Body of pancreas (tissue), 4 donors: Measurements from ENCODE around the gene SNRNP200.

Experiments used
- CTCF ChIP-seq, 7 experiments: fragments of 450-650 bp in 4 of 7; fragments of 200-600 bp in 3 of 7; sonication (generic) in 3 of 7; IDR thresholded peaks; one replicate each; pipeline ENCODE4 v1.5.1; 2016 to 2019; ENCODE audit warnings: antibody characterized with exemption in 7 of 7
- POLR2A ChIP-seq, 3 donors: fragments of 450-650 bp; IDR thresholded peaks; one replicate each; pipeline ENCODE4 v1.6.1; 2016; ENCODE audit warnings: antibody characterized with exemption in 3 of 3, mild to moderate bottlenecking in 2 of 3

GRCh38 chr2:96317584-96317997, 12.2 kb upstream of the SNRNP200 start:
- TF ChIP-seq CTCF (IDR thresholded peaks at IDR 0.05) (no peak), POLR2A (IDR thresholded peaks at IDR 0.05) (no peak)
